GM18498 (cell line): Measurements from ENCODE around the gene HNRNPK.
A peak's percentile ranks its signal among the peaks of the same experiment; 100 is the strongest.

Source experiments
- ATAC-seq: cut with Tn5 transposase; IDR thresholded peaks from one replicate; pipeline ENCODE4 v1.9.1; 2021; ENCODE audit warnings: mild to moderate bottlenecking, moderate library complexity; ENCODE audit not compliant: unreplicated experiment

Gene HNRNPK

GRCh38 chr9:83935276-83935935 is 44.6 kb downstream of the HNRNPK start:
- ATAC-seq = no peak

GRCh38 chr9:83934569-83935275 is 45.3 kb downstream of the HNRNPK start:
- ATAC-seq = no peak

- ATAC-seq = no peak
Observed at GRCh38 chr9:83933790-83934189, 46.2 kb downstream of the HNRNPK start.

DNA sequence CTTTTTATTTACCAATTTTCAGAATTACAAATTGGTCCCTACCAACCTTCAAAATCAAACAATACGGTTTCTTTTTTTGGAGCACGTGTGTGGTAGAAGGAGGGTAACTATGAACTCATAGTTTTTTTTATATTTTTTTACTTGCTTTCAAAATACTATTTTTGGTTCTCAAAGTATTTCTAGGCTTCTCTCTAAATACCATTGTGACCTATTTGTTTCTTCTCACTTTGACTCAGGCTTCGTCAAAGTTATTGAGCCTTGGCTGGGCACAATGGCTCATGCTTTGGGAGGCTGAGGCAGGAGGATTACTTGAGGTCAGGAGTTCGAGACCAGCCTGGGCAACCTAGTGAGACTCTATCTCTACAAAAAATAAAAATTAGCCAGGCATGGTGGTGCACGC is 47.2 kb downstream of the HNRNPK start:
- no peak for ATAC-seq

DNA sequence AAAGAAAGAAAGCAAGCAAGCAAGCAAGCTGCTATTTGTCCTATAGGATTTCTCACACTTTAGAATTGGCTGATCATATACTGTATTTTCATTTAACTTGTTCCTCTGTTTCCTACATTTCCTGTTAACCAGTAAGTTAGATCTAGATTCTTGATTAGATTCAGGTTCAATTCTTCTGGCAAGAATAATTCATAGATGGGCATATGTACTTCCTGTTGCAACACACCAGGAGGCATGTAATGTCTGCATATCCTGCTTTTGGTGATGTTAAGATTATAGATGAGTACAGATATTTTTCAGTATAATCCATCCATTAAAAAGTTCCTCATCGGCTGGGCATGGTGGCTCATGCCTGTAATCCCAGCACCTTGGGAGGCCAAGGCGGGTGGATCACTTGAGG is 48.0 kb downstream of the HNRNPK start:
- ATAC-seq = no peak

DNA sequence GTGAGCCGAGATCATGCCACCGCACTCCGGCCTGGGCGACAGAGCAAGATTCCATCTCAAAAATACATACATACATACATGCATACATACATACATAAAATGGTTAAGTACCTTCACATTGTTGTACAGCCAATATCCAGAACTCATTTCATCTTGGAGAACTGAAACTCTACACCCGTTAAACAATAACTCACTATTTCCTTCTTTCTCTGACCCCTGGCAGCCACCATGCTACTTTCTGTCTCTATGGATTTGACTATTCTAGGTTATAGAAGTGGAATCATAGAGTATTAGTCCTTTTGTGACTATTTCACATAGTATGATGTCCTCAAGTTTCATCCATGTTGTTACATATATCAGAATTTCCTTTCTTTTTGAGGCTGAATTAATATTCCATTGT is 49.1 kb downstream of the HNRNPK start:
- no peak for ATAC-seq

DNA sequence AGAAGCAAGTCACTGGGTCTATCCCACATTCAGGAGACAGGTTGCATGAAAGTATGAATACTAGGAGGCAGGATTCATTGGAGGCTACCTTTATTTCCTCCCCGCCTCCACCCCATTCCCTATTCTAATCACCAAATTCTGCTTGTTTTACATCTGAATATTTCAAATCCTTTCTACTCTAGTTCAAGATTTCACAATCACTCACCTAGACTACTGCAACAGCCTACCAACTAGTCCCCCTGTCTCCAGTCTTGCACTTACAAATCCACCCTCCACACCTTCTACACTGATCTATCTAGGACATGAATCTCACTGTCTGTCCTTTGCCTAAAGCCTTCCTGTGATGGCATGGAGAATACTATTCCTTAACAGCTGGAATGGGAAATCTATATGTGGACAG is 52.4 kb downstream of the HNRNPK start:
- no peak for ATAC-seq

GRCh38 chr9:83920927-83921707 is 58.9 kb downstream of the HNRNPK start, which contains the start of gene KIF27:
Gene KIF27, minus strand, starts transcription at chr9:83921432. Its CDS starts 5,841 bp downstream, at chr9:83915591.
- ATAC-seq = peak; percentile 97

DNA sequence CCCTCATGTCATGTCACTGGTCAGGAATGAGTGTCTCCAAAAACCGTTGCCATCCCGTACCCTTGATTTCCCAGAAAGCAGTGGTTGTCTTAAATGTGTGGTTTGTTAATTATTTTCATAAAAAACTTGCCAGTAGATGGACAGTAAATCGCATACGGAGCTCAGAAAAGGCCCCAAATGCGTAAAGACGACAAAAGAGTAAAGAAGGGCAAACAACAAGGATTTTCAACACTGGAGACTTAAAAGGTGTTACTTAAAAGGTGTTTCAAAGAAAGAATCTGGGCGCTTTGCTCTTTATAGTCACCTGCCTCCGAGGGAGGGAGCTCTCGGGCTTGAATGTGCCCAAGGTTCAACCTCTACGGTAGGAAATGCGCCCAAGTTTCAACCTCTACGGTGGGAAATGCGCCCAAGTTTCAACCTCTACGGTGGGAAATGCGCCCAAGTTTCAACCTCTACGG is 59.5 kb downstream of the HNRNPK start:
- ATAC-seq = no peak

GRCh38 chr9:83919111-83919510 is 60.9 kb downstream of the HNRNPK start:
- no peak for ATAC-seq
